HG02759 (cell line): Measurements from ENCODE around the gene COX19.
"Not testable (repeated sequence)": the region's sequence is repeated elsewhere in the genome, so short reads cannot be mapped to it uniquely, and the experiment has no call there.

Source experiments
- ATAC-seq: cut with Tn5 transposase; IDR thresholded peaks from one replicate; pipeline ENCODE4 v1.9.1; 2021; ENCODE audit warnings: mild to moderate bottlenecking, moderate library complexity; ENCODE audit not compliant: unreplicated experiment

The COX19 gene

GRCh38 chr7:931871-932650, 43.3 kb downstream of the COX19 start:
- no peak for ATAC-seq

DNA sequence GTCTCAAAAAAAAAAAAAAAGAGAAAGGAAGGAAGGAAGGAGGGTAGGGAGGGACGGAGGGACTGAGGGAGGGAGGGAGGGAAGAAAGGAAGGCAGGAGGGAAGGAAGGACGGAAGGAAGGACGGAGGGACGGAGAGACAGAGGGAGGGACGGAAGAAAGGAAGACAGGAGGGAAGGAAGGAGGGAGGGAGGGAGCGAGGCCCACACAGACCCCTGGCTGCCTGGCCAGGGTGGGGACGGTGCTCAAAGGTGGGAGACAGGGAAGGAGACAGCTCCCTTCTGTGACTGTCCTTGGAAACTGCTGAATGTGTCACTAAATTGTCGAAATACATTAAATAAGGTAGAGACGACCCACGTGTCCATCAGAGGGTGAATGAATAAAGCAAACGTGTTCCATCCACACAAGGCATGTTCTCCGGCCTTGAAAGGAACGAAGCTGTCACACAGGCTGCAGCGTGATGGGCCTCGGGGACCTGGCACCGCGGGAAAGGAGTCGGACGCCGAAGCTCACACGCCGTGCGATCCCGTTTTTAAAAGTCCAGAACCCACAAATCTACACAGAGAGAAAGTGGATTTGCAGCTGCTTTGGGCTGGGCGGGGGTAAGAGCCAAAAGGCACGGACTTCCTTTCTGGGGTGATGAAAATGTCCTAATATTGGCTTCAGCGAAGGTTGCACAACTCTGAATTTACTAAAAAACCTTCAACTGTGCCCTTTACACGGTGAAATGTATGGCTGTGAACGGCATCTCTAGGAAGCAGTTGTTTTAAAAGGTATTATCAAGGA, 44.2 kb downstream of the COX19 start:
- no peak for ATAC-seq

- no peak for ATAC-seq
These were observed 46.0 kb downstream of the COX19 start for GRCh38 chr7:929311-929711.

GRCh38 chr7:927031-927671, 48.2 kb downstream of the COX19 start:
- no peak for ATAC-seq

DNA sequence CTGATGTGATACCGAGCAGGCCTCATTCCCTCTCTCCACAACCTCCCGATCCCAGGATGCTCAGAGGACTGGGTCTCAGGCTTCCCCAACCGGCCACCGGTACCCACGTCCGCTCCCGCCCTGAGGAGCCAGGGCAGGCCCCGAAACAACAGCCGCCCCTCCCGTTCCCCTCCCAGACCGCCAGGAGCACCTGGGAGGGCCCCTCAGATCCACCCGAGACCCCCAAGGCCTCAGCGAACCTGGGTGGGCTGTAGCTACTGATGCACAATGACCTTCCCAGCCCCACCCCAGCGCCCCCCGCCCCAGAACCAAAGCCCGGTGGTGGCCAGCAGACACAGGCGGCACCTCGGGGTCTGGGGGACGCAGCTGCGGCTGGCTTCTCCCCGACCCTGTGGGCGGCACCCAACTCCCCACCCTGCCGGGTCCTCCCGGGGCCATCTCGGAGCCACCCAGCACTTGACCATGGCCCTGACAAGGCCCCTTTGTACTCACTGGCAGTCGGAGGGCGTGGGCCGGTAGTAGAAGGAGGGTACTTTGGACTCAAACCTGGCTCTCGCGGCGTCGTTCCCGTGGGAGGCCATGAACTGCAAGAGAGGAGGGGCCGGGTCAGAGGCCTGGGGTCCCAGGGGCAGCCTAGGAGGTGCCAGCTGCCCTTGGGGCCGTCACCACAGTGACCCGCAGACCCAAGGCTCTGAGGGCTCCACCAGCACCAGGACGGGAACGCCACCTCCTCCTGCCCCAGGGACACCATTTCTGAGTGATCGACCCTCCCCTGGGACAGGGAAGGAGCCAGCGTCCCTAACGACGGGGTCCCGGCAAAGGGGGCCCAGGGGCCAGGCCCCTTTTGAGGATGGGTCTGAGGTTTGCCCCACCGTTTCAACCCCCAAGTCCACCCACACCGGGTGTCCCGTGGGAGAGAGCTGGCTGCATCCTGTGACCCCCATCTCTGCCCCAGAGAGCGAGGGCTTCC, 49.0 kb downstream of the COX19 start:
- ATAC-seq = no peak

GRCh38 chr7:925601-926000, 49.7 kb downstream of the COX19 start:
- no peak for ATAC-seq

- peak; percentile 50 for ATAC-seq
These were observed 50.7 kb downstream of the COX19 start for GRCh38 chr7:924541-925231.

DNA sequence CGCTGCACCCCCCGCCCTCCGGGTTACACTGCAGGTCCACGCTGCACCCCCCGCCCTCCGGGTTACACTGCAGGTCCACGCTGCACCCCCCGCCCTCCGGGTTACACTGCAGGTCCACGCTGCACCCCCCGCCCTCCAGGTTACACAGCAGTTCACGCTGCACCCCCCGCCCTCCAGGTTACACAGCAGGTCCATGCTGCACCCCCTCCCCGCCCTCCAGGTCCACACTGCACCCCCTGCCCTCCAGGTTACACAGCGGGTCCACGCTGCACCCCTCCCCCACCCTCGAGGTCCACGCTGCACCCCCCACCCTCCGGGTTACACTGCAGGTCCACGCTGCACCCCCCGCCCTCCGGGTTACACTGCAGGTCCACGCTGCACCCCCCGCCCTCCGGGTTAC, 51.3 kb downstream of the COX19 start:
- ATAC-seq = not testable (repeated sequence)

DNA sequence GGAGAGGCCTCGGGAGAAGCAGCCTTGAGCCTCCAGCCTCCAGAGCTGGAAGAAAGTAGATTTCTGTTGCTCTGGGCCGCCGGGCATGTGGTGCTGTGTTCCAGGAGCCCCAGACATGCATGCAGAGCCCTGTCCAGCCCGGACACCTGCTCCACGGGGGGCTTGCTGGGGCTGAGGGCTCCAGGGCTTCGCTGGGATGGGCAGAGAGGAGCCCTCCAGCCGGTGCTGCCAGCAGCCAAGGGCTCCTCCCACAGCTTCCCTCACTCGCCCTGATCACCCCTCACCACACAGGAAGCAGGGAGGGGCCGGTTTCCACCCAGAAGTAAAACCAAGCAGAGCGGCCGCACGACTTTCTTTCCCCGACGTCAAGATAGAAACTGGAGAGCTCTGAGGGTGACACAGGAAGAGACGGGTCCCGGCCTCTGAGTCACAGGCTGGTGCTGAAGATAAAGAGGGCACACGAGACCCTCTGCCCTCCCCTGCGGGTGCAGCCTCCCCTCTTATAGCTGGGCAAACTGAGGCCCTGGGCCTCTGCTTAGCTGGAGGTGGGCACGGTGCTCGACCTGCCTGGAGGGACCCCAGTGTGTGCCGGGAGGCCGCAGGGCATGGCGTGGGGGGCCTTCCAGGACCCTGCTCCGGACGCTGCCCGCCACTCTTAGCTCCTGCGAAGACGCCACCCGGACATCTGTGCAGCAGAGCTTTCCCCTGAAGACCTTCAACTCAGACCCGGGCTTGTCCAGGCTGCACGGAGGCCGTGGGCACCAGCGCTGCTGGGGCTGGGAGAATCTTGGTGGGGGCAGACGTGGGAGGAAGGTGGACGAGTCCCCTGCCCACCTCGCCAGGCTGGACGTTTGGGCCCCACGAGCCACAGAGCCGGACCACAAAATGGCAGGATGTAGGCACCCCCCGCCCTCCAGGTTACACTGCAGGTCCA, 52.0 kb downstream of the COX19 start:
- ATAC-seq = peak; percentile 82

DNA sequence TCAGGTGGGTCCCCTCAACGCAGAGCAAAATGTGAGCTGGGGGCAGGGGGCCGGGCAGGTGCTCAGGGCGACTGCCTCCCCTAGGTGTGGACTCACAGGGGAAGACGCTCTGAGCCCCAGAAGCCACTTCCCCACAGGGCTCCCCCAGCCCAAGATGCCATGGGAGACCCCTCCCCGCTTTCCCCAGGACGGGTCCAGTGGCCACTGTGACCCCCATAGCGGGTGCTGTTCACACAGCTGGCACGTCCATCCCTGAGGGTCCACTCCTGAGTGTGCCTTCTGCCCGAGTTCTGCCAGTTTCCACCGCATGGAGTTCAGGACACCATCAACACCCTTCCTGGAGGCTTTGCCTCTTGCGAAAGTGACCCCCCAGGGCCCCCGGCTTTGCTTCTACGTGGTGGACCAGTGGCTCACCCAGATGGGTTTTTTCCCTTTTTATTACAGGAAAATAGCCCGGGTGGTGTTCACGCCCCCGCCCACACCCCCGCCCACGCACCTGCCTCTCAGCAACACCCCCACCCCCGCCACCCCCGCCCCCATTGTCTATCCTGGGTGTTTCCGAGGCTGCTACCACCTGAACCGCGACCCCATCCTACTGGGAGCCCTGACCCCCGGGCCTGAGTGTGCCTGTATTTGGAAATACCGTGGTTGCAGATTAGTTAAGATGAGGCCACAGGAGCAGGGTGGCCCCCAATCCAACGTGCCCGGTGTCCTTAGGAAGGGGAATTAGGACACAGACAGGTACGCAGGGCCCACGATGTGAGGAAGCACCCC, 52.8 kb downstream of the COX19 start:
- no peak for ATAC-seq

DNA sequence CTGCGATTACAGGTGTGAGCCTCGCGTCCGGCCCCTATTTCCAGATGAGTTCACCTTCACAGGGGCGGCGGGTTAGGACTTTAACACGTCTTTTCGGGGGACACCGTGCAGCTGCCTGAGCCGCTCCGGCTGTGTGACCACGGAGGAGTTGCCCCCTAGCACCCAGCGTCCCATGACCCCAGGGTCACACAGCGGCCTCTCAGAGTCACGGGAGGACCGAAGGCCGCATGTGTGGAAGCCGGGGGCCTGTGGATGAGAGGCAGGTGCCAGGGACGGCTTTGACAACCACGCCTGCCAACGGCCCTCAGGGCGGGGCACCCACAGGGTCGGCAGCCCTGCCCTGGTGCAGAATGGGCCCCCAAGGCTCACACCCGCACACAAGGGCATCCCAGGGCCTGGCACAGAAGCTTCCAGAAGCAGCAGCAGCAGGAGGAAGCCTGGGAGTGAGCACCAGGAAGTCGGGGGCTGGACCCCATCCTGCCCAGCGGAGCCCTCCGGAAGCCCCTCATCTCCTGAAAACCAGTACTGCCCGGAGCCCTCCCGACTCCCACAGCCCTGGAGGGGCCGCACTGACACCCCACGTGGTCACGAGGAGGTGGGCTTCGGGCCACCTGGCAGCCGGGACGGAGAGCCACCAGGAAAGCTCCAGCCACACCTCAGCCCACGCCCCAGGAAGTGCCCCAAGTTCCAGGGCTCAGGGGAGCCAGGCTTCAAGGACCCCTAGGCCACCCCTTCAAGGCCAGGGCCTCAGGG, 53.6 kb downstream of the COX19 start:
- no peak for ATAC-seq

GRCh38 chr7:921071-921461, 54.3 kb downstream of the COX19 start:
- ATAC-seq = no peak

- ATAC-seq = no peak
These were observed 54.8 kb downstream of the COX19 start for GRCh38 chr7:920351-921070.

GRCh38 chr7:919924-920341, 55.4 kb downstream of the COX19 start:
- no peak for ATAC-seq

- ATAC-seq = no peak
These were observed 56.3 kb downstream of the COX19 start for GRCh38 chr7:919114-919442.

GRCh38 chr7:918441-919113, 56.8 kb downstream of the COX19 start:
- no peak for ATAC-seq

DNA sequence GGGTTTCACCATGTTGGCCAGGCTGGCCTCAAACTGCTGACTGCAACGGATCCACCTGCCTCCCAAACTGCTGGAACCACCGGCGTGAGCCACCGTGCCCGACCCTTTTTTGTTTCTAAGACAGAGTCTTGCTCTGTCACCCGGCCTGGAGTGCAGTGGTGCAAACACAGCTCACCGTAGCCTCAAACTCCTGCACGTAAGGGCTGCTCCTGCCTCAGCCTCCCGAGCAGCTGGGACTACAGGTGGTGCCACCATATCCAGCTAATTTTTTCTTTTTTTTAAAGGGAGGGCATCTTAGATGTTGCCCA, 57.3 kb downstream of the COX19 start:
- no peak for ATAC-seq
